ELR (cell line): ENCODE data around the gene ANK3.
A peak's percentile ranks its signal among the peaks of the same experiment; 100 is the strongest.
"Not testable (repeated sequence)": the region's sequence is repeated elsewhere in the genome, so short reads cannot be mapped to it uniquely, and the experiment has no call there.

Experiments used
- DNase-seq: peaks from one replicate; pipeline ENCODE4 v3.0.0-alpha.2; 2015; ENCODE audit warnings: low read depth

ANK3 gene

GRCh38 chr10:60093317-60093716 lies 296.4 kb downstream of the ANK3 start:
- no peak for DNase-seq

DNA sequence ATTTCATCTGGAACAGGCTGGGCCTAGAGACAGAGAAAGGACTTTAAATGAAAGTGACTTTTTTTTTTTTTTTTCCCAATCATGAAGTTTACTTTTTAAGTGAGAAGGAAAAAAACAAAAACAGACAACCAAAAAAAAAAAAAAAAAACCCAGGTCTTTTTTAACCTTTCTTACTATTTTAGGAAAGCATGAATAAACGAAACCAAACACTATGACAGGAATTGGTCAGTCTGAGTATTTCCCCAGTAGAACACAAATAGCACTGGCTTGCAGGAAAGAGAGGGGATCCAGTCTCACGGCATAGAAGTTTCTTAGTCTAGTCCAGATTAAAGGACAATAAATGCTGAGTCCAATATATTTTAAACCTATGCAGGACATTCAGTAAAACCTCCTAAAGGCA lies 302.8 kb downstream of the ANK3 start:
- no peak for DNase-seq

DNA sequence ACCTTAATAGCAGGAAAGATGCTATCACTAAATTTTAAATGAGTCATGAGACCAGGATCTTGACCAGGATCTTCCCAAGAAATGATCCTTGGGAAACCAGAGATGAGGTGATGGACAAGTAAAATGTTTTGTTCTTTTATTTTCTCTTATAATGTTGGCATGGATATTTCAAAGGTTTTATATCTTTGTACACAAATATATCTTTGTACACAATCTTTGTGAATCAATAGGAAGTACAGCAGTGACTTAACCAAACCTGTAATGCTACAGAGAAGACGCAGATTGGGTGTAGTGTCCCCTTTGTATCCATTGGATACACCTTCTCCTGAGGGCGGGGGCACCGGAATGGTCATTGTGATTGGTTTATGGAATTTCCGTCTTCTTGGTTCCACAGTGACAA lies 303.3 kb downstream of the ANK3 start:
- no peak for DNase-seq

- no peak for DNase-seq
Observed at GRCh38 chr10:60082744-60083344, 306.8 kb downstream of the ANK3 start.

- no peak for DNase-seq
Observed at GRCh38 chr10:60082341-60082740, 307.3 kb downstream of the ANK3 start.

DNA sequence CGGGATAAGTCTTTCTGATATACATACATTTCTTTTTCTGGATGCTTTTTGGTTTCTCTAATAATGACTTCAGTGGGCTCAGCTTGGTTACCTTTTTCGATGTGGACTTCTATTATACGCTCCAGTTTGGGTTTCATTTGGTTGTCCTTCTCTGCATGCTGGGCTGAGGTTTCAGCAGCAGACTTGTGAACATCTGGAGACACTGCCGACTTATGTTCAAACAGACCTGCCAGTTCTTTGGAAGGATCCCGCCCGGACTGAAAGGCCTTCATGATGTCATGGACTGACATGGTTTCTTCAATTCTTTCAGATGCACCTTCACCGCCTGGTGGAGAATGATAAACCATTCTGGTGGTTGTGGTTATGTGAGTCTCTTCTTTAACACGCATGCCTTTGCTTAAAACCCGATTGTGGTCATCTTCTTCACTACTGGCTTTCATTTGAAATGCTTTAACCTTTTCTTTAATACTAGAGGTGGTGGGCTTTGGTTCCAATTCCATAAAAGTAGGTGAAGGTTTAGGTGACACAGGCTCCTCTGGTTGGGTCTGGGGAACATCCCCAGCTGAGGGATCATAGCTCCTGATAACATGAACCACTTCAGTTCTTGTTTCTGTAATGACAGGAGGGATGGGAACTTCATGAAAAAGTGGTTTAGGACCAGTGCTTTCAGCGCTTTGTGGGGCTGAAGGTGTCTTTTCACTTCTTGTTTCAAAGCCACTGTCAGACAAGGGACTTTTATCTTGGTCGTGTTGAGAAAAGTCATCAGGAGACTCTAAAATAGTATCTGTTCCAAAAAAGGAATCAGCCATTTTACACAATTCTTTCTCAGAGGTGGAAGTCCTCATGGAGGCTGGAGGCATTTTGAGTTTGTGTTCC lies 315.7 kb downstream of the ANK3 start:
- no peak for DNase-seq

GRCh38 chr10:60073397-60073780 lies 316.3 kb downstream of the ANK3 start:
- no peak for DNase-seq

GRCh38 chr10:60069311-60069710 lies 320.4 kb downstream of the ANK3 start:
- no peak for DNase-seq

- DNase-seq, result no peak
Observed at GRCh38 chr10:60050366-60050765, 339.3 kb downstream of the ANK3 start.

GRCh38 chr10:60048091-60048501 lies 341.6 kb downstream of the ANK3 start:
- DNase-seq, result peak; percentile 31

DNA sequence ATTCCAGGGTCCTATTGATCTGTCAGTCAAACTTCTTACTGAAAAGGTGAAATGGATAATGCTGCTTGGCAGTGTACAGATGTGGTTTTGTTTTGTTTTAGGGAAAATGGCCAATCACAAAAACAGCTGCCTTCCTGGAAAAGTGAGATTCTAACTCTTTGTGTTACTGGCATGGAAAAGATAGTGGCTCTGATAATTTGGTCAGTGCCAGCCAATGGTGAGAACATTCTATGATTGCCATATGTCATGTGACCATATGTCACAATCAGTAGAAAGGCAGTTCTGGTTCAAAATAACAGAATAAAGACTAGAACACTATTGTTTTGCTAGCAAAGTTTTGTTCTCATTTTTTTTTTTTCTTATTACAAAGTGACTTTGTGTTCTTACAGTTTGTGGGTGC lies 344.1 kb downstream of the ANK3 start:
- DNase-seq, result no peak

DNA sequence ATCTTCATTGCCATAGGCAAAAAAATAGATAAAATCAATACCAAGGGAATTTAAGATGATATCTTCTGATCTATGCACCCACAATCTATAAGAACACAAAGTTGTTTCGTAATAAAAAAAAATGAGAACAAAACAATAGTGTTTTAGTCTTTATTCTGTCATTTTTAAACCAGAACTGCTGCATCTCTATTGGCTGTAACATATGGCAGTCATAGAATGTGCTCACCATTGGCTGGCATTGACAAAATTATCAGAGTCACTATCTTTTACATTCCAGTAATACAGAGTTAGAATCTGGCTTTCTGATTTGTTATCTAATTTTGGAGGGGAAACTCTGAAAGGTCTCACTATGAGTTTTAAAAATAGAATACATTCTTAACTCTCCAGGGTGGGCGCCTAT lies 344.7 kb downstream of the ANK3 start:
- DNase-seq, result no peak

DNA sequence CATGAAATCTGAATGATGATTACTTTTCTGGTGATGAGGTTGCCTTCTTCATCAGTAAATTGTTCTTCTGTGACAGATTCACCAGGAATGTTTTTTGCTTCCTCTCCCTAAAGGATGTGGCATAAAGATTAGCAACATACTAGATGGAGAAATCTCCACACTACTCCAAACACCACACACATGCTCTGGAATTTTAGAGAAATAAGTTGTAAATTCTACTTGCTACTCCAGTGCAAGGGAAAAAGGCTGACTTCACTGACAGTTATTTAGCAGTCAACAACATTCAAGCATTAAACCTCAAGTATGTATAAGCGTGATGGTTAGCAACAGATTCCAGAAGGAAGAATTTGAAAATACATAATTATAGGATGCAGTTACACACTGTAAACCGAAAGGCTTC lies 345.4 kb downstream of the ANK3 start:
- DNase-seq, result peak; percentile 23

DNA sequence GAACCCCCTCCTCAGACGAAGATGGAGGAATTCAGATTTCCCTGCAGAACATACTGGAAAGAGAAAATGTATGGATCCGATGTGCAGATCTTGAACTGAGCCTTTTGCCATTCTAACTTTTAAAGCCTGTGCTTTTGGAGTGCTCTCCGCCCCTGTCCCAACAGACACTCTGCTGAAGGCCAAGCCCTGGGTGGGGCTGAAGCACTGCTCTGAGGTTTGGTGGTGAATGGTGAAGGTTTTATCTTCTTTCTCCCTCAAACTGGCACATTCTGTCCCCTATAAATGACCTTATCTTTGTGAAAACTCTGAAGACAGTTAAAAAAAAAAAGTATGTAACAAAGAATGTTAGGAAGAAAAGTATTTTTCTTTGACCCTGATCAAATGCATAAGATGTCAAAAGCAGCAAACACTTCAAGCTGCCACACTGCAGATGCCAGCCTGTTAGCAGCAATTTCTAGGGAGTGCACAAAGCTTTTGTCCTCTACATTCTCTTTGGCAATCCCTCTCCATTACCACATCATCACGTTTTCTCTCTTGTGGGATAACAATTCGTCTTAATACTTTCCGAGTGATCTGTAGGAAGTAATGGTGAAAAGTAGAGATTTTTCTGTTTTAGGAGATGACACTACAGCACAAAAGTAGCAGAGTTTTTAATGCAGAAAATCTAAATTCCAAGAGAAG lies 346.0 kb downstream of the ANK3 start:
- DNase-seq, result no peak

DNA sequence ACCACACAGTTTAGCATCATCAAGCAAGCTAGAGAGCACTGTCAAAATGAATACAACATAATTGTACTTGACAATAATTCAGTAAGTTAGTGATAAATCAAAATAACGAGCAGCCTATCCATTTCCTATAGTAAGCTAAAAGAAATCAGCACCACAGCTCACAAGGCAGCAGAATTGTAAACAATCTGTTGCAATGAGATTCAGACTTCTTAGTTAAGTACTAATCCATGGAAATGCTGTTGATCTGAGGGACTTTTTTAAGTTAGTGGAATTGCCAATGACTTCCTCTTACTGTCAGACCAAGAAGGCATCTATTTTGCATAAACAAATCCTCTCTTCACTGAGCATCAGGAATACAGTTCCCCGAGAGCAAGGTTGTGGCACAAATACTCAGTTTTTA lies 346.8 kb downstream of the ANK3 start:
- no peak for DNase-seq

- no peak for DNase-seq
Observed at GRCh38 chr10:60042262-60042661, 347.4 kb downstream of the ANK3 start.

GRCh38 chr10:60041489-60042133 lies 348.1 kb downstream of the ANK3 start:
- no peak for DNase-seq

- no peak for DNase-seq
Observed at GRCh38 chr10:60040014-60040662, 349.5 kb downstream of the ANK3 start.

DNA sequence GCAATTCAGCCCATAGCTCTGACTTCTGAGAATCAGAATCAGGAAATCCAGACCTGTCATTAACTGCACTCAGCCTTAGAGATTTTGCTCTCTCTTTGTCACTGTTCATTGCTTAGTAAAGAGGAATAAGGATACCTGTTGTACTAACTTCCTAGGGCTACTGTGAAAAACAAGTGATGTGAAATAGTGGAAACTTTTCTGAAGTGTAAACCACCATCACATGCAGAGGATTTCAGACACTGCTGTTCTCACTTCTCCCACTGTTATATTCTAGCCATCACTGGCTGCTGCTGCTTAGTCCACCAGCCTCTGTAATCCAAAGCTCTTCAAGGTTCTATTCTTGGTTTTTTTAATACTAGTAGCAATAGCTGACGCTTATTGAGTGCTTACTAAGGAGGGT lies 353.7 kb downstream of the ANK3 start:
- DNase-seq, result no peak

DNA sequence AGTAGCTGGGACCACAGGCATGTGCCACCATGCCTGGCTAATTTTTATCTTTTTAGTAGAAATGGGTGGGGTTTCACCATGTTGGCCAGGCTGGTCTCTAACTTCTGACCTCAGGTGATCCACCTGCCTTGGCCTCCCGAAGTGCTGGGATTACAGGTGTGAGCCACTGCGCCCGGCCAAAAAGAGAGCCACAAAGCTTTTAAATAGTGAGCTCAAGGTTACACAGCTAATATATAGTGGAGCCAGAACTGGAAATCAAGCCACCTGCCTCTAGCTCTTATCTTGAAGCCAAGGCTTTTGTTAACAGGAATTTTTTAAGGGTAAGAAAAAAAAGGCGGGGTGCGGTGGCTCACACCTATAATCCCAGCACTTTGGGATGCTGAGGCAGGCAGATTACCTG lies 354.3 kb downstream of the ANK3 start:
- DNase-seq, result not testable (repeated sequence)

- peak; percentile 51 for DNase-seq
Observed at GRCh38 chr10:60032723-60033122, 357.0 kb downstream of the ANK3 start.

DNA sequence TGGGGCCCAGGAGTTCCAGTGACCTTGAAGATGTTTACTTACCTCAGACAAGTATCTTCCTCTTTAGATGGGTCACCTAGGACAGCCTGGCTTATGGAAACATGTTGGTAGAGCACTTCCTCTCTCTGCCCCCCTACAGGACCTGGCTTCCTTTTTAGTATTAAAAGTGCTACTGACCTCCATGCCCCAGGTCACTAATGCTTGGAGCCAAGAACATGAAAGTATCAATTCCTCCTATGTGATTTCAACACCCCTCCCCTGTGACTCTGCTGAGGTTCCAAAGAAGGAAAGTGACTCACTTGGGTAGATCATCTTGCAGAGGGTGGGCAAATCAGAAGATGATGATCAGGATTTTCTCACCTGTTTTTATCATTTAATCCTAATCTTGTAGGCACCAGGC lies 358.0 kb downstream of the ANK3 start:
- DNase-seq, result no peak
